Stimulated activated naive B cell treated with anti-CD40 and anti-IgM and Interleukin-4, amounts not matched to agents 10 μg/mL and 1 μg/mL and 100 μg/mL, for 72 hours (primary cell): Measurements from ENCODE around the gene HS3ST5.
"Not testable (repeated sequence)": the region's sequence is repeated elsewhere in the genome, so short reads cannot be mapped to it uniquely, and the experiment has no call there.

ENCODE experiments used
- ATAC-seq, 2 donors: fragments of 150-1000 bp; cut with Tn5 transposase; replicated peaks; 2 replicates each; pipeline ENCODE4 v1.10.0; 2021; ENCODE audit warnings: moderate library complexity in 1 of 2
- DNase-seq: peaks from one replicate; pipeline ENCODE4 v3.0.0; 2021
- H3K27ac Mint-ChIP-seq: one replicate; pipeline ENCODE4 v1.8.0; 2022; ENCODE audit warnings: mild to moderate bottlenecking, mixed read lengths
- H3K27me3 Mint-ChIP-seq, 2 donors: one replicate each; pipeline ENCODE4 v1.8.0; 2022; ENCODE audit warnings: mixed read lengths in 2 of 2
- H3K36me3 Mint-ChIP-seq, 2 donors: one replicate each; pipeline ENCODE4 v1.8.0; 2022; ENCODE audit warnings: mixed read lengths in 2 of 2, mild to moderate bottlenecking in 1 of 2
- H3K4me1 Mint-ChIP-seq, 2 donors: one replicate each; pipeline ENCODE4 v1.8.0; 2022; ENCODE audit warnings: mixed read lengths in 2 of 2, mild to moderate bottlenecking in 1 of 2
- H3K4me3 Mint-ChIP-seq, 2 donors: one replicate each; pipeline ENCODE4 v1.8.0; 2022; ENCODE audit warnings: mild to moderate bottlenecking in 2 of 2, mixed read lengths in 2 of 2, moderate library complexity in 1 of 2
- H3K9me3 Mint-ChIP-seq, 2 donors: one replicate each; pipeline ENCODE4 v1.8.0; 2022; ENCODE audit warnings: mixed read lengths in 2 of 2, mild to moderate bottlenecking in 1 of 2

HS3ST5 gene

DNA sequence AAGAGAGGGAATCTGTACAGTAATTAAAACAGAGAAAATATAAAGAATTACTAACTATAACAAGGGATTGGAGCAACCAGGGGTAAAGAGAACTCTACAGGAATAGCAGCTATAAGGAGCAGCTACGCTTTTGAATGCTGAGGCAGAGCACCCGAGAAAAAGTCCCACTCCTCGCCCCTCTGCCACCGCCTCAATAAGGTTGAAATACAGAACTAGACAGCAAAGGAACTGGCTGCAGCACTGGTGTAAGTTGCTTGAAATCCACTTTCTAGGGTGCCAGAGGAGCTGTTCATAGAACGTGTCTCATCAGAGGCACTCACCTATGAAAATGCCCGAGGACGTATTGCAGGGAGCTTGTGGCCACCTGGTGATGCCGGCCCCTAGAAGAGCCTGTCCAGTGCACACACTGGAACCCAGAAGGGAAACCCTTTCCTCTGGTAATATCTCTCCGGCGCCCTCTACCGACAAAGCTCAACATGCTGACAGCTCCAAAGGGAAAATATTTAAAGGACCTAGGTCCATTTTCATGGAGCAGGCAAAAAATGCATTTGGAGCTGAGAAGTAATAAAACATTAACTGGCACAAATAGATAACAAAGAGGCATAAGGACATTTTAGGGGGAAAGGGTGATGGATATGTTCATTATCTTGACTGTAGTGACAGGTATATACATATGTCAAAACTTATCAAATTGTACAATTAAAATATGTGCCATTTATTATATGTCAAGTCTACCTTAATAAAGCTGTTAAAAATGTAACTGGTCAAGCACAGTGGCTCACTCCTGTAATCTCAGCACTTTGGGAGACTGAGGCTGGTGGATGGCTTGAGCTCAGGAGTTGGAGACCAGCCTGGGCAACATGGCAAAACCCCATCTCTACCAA lies 234.5 kb downstream of the HS3ST5 start:
- Mint-ChIP-seq H3K27me3 (peaks cover 0 to 4% of the 10 kb centered on the region in 2 donors), H3K4me1 (no peaks in the 10 kb centered on the region), H3K36me3 (no peaks in the 10 kb centered on the region), H3K27ac (no peak overlapping the region), H3K4me3 (no peak overlapping the region), H3K9me3 (no peaks in the 10 kb centered on the region)
- no peak for ATAC-seq
- no peak for DNase-seq

DNA sequence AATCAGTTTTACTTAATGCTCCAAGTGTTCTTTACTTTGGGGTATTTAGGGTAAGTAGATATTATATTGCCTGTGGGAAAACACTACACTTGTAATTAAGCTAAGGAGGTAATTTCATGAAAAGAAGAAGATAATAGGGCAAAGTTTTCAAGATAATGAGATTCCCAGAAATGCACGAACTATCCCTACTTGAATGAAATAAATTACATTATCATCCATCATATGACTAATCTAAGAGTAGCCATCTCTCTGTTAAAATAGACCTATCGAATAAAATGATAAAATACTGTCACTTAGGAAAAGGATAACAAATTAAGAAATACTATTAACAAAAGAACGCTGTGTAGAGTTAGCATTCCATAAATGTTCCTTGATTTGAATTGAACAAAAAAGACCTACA lies 236.8 kb downstream of the HS3ST5 start:
- H3K27ac Mint-ChIP-seq: no peak overlapping the region
- no peaks in the 10 kb centered on the region for H3K27me3 Mint-ChIP-seq
- H3K9me3 Mint-ChIP-seq: no peaks in the 10 kb centered on the region
- H3K4me1 Mint-ChIP-seq: no peaks in the 10 kb centered on the region
- ATAC-seq (no peak), DNase-seq (no peak)
- no peaks in the 10 kb centered on the region for H3K36me3 Mint-ChIP-seq
- no peak overlapping the region for H3K4me3 Mint-ChIP-seq

DNA sequence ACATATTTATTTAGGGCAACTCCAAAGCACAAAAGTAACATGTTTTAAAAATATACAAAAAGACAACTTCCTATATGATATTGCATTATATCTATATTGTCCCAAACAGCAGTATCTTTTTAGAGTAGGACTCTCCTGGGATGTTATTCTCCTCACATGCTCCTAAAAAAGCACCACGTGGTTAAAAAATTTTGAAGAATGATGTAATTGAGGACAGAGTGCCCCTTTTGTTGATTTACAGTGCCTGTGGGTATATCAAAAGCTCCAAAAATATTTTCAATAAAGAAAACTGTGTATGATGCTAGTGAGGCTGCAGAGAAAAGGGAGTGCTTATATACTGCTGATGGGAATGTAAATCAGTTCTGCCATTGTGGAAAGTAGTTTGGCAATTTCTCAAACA lies 241.6 kb downstream of the HS3ST5 start:
- H3K27me3 Mint-ChIP-seq: peaks cover 6 to 7% of the 10 kb centered on the region in 2 donors
- H3K27ac Mint-ChIP-seq: no peak overlapping the region
- no peaks in the 10 kb centered on the region for H3K9me3 Mint-ChIP-seq

DNA sequence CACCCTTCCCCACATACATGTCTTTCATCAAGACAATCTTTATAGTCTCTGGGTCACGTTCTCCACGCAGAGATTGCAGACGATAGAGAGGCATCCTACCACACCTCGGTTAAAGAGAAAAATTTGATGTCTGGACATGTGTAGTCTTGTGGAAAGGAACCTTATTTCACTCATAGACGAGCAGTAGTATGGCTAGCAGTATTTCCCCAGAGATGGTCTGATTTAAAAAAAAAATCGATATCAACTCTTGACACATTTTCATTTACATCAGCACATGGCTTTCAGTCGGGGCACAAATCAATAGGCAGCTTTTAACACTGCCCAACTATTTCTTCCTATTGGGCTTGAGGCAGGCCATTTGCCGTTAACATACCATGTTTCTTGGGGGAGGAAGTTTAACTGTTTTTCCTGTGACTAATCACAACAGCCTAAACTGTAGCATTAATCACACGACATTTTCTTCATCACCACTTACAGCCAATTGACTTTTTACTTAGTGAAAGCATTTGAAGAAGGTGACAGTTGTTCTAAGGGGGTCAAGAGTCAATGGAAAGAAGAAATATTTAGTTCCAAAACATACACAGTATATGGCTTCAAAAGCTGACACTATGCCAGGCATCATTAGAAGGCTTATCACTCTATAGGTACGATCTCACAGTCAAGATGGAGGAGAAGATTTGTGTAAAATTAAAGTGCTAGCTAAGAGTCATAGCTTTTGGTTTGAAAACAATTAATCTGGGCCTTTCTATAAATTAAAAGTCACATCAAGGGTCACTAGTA lies 242.4 kb downstream of the HS3ST5 start:
- DNase-seq (no peak), ATAC-seq (no peak)
- H3K9me3 Mint-ChIP-seq: no peaks in the 10 kb centered on the region
- H3K4me3 Mint-ChIP-seq: no peak overlapping the region
- no peaks in the 10 kb centered on the region for H3K36me3 Mint-ChIP-seq
- no peak overlapping the region for H3K27ac Mint-ChIP-seq
- peaks cover 6 to 13% of the 10 kb centered on the region in 2 donors for H3K27me3 Mint-ChIP-seq
- H3K4me1 Mint-ChIP-seq: no peaks in the 10 kb centered on the region

More for the DNA sequence above, 241.6 kb downstream of the HS3ST5 start:
- DNase-seq (no peak), ATAC-seq (no peak)
- no peak overlapping the region for H3K4me3 Mint-ChIP-seq
- H3K4me1 Mint-ChIP-seq: no peaks in the 10 kb centered on the region
- H3K36me3 Mint-ChIP-seq: no peaks in the 10 kb centered on the region

DNA sequence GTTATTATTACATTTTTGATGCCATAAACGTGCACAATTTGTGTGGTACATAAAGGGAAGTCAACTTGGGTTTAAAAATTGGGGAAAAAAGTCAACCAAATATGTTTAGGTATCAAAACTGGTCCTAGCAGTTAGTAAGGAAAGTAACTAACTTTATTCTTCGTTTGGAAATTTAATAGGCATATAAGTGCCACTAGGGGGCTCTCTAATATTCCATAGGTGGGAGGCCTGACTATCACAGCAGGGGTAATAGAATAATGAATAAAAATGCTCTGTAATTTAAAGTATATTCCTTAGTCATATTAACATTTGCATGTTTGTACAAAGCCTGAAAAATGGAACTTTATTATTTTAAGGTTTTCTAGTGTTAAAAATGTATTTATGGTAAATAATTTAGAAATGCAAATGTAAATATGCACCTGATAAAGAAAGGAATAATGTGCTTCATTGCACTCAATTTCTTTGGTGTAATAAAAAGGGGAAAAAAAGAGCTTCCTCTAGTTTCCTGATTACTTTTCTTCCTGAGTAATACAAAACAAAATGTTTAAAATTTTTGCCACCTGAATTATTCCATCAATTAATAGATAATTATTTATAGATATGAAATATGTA lies 246.2 kb downstream of the HS3ST5 start:
- no peaks in the 10 kb centered on the region for H3K4me1 Mint-ChIP-seq
- peaks cover 6 to 13% of the 10 kb centered on the region in 2 donors for H3K27me3 Mint-ChIP-seq
- DNase-seq (no peak), ATAC-seq (no peak)
- H3K27ac Mint-ChIP-seq: no peak overlapping the region
- no peaks in the 10 kb centered on the region for H3K36me3 Mint-ChIP-seq
- no peak overlapping the region for H3K4me3 Mint-ChIP-seq
- no peaks in the 10 kb centered on the region for H3K9me3 Mint-ChIP-seq

DNA sequence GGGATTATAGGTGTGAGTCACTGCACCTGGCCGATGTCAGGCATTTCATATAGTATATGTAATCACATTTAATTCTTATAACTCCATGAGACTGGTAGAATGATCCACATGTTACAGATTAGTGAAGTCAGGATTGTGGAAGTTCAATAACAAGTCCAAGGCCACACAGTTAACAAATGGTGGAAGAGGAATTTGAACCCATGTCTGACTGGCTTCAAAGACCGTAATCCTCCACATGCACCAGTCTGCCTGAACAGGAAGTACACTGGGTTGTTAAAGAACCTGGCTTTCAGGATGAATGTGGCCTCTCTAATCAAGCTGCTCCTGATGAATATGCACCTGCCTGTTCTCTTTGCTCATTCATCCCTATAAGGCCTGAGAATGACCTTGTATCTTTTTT lies 249.9 kb downstream of the HS3ST5 start:
- H3K4me3 Mint-ChIP-seq: no peak overlapping the region
- peaks cover 0 to 13% of the 10 kb centered on the region in 2 donors for H3K27me3 Mint-ChIP-seq
- H3K36me3 Mint-ChIP-seq: no peaks in the 10 kb centered on the region
- DNase-seq (no peak), ATAC-seq (no peak)
- H3K9me3 Mint-ChIP-seq: no peaks in the 10 kb centered on the region
- H3K4me1 Mint-ChIP-seq: no peaks in the 10 kb centered on the region
- no peak overlapping the region for H3K27ac Mint-ChIP-seq

DNA sequence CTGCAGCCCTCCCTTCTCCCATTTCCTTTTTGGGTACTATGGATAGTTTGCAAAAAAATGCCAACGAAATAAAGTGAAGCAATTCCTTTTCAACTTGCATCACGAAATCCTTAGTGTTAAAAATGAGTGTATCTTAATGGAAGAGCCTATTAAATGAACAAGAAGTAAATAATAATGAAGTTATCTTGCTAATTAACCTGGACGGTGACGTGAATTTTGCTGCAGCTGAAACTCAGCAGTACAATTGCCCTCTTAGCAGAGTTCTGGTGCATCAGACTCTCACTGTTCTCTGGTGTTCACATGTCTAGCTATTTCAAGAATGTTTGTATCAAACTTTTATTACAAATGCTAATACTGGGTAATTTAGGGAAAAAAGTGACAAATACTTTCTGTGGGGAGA lies 252.2 kb downstream of the HS3ST5 start:
- no peak overlapping the region for H3K27ac Mint-ChIP-seq
- ATAC-seq (no peak), DNase-seq (no peak)
- peaks cover 0 to 12% of the 10 kb centered on the region in 2 donors for H3K27me3 Mint-ChIP-seq
- H3K36me3 Mint-ChIP-seq: no peaks in the 10 kb centered on the region
- no peaks in the 10 kb centered on the region for H3K9me3 Mint-ChIP-seq
- no peaks in the 10 kb centered on the region for H3K4me1 Mint-ChIP-seq
- H3K4me3 Mint-ChIP-seq: no peak overlapping the region

DNA sequence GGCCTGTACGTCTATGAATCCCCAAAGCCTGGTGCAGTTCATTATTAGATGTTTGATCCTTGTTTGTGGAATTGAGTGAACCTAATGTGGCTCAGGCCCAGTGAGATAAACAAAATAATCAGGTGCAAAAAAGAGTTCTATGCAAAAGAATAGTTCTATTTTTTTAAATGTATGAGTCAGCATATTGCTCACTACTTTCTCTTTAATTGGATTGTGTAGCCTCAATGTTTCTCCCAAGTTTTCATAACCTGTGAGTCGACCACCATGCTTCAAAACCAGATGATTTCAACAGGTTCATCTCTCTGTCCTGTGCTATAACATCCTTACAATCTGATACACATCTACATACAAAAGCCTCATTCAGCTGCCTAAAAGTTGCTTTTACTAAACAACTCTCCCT lies 255.3 kb downstream of the HS3ST5 start:
- Mint-ChIP-seq H3K36me3 (no peaks in the 10 kb centered on the region), H3K4me3 (no peak overlapping the region), H3K27ac (no peak overlapping the region), H3K4me1 (no peaks in the 10 kb centered on the region), H3K27me3 (peaks cover 4 to 12% of the 10 kb centered on the region in 2 donors), H3K9me3 (peaks cover 0 to 3% of the 10 kb centered on the region in 2 donors)
- DNase-seq: no peak
- ATAC-seq: no peak

DNA sequence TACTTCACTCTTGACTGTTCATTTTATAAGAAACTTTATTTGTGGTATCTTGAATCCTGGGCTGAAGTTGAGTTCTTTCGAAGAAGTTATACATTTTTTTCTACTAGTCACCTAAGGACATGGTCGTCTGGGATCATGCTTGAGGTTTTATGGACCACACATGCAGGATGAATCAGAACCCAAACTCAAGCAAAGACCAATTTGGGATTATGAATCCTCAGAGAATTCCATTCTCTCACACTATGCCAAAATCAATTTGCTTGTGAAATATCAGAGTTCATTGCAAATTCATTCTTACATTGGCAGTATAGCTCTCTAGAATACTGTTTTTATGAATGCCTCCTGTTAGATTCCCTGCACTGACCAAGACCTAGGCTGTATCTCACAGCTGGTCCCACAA lies 257.6 kb downstream of the HS3ST5 start:
- Mint-ChIP-seq H3K27ac (no peak overlapping the region), H3K36me3 (no peaks in the 10 kb centered on the region), H3K4me1 (no peaks in the 10 kb centered on the region), H3K4me3 (no peak overlapping the region), H3K9me3 (peaks cover 0 to 5% of the 10 kb centered on the region in 2 donors), H3K27me3 (peaks cover 4 to 8% of the 10 kb centered on the region in 2 donors)
- DNase-seq (no peak), ATAC-seq (no peak)

DNA sequence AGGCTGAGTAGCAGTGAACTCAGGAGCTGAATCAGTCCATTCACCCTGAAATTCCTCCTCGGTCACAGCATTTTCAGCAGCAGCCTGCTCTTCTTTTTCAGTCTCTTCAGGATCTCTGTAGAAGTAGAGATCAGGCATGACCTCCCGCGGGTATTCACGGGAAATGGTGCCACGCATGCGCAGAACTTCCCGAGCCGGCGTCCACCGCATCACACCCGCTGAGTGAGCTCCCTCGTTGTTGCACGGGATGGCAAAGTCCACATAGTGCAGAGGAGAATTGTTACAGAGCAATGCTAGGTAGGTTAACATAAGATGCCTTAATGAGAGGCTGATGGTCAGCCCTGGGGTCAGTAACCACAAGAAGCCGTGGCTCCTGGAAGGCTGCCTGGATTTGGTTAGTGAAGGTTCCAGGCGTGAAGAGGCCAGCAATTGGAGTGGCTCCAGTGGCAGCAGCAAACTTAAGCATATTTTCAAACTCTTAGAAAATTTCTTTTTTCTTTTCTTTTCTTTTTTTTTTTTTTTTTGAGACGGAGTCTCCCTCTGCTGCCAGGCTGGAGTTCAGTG lies 258.4 kb downstream of the HS3ST5 start:
- Mint-ChIP-seq H3K9me3 (peaks cover 0 to 5% of the 10 kb centered on the region in 2 donors), H3K27me3 (peaks cover 4 to 6% of the 10 kb centered on the region in 2 donors), H3K27ac (no peak overlapping the region), H3K36me3 (no peaks in the 10 kb centered on the region), H3K4me3 (no peak overlapping the region), H3K4me1 (no peaks in the 10 kb centered on the region)
- DNase-seq (no peak), ATAC-seq (no peak)

DNA sequence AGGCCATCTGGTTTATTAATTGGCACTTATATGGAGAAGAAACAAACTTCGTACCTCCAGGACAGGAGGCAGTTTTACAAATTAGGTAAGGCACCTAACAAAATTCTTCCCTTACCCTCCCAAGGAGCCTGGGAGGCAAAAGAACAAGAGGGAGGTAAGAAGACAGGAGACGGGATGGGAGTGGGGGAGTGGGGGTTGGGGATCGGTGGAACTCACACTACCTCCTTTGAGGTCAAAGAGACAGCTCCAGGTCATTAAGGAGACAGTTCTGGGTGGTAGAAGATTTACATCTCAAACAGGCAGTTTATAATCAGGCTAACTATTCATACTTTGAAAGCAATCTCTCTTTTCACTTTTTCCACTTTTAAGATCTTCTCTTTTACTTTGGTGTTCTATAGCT lies 259.6 kb downstream of the HS3ST5 start:
- H3K4me1 Mint-ChIP-seq: no peaks in the 10 kb centered on the region
- no peak for ATAC-seq
- H3K36me3 Mint-ChIP-seq: no peaks in the 10 kb centered on the region
- H3K9me3 Mint-ChIP-seq: peaks cover 0 to 5% of the 10 kb centered on the region in 2 donors
- H3K4me3 Mint-ChIP-seq: no peak overlapping the region
- no peak overlapping the region for H3K27ac Mint-ChIP-seq
- peaks cover 4 to 6% of the 10 kb centered on the region in 2 donors for H3K27me3 Mint-ChIP-seq
- no peak for DNase-seq

DNA sequence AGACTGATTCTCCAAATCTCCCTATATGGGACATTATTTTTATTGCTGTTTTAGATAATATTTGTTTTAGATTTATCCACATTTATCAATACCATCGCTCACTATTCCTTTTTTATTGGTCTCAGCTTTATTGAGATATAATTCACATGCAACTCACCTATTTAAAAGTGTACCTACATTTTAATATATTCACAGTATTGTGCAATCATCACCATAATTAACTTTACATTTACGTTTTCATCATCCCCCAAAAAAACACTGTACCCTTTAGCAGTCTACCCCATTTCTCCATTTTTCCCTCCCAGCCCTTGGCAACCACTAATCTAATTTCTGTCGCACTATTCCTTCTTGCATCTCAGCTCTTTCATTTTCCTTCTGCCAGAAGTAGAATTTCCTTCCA lies 261.1 kb downstream of the HS3ST5 start:
- no peaks in the 10 kb centered on the region for H3K4me1 Mint-ChIP-seq
- ATAC-seq (no peak), DNase-seq (no peak)
- H3K4me3 Mint-ChIP-seq: no peak overlapping the region
- no peaks in the 10 kb centered on the region for H3K36me3 Mint-ChIP-seq
- peaks cover 0 to 5% of the 10 kb centered on the region in 2 donors for H3K9me3 Mint-ChIP-seq
- H3K27ac Mint-ChIP-seq: no peak overlapping the region
- H3K27me3 Mint-ChIP-seq: peaks cover 0 to 4% of the 10 kb centered on the region in 2 donors

DNA sequence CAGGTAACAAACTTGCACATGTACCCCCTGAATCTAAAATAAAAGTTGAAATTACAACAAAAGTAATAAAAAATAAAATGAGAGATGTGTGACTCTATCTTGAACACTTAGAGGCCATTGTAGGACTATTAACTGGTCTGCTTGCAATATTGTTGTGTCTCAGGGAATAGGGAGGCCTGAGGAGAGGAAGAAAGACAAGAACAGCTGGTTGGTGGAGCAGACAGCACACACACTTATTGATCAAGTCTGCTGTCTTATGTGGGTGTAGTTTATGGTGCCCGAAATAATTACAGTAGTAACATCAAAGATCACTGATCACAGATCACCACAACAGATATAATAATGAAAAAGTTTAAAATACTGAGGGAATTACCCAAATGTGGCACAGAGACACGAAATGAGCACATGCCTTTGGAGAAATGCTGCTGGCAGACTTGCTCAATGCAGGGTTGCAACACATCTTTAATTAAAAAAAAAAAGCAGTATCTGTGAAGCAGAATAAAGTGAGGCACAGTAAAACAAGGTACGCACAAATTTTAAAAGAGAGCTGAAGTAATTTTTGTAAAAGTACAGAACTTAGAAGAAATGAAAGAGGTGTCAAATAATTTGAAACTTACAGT lies 261.8 kb downstream of the HS3ST5 start:
- Mint-ChIP-seq H3K36me3 (no peaks in the 10 kb centered on the region), H3K27me3 (peaks cover 0 to 4% of the 10 kb centered on the region in 2 donors), H3K4me3 (no peak overlapping the region), H3K4me1 (no peaks in the 10 kb centered on the region), H3K27ac (no peak overlapping the region), H3K9me3 (peaks cover 0 to 5% of the 10 kb centered on the region in 2 donors)
- no peak for ATAC-seq
- no peak for DNase-seq

DNA sequence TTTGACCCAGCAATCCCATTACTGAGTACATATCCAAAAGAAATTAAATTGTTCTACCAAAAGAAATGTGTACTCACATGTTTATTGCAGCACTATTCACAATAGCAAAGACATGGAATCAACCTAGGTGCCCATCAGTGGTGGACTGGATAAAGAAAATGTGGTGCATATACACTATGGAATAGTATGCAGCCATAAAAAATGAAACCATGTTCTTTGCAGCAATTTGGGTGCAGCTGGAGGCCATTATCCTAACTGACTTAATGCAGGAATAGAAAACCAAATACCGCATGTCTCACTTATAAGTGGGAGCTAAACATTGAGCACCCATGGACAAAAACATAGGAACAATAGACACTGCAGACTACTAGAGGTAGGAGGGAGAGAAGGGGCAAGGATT lies 262.4 kb downstream of the HS3ST5 start:
- H3K27me3 Mint-ChIP-seq, ATAC-seq, DNase-seq, H3K4me3 Mint-ChIP-seq, H3K4me1 Mint-ChIP-seq, H3K27ac Mint-ChIP-seq, H3K36me3 Mint-ChIP-seq, H3K9me3 Mint-ChIP-seq: not testable (repeated sequence)
